Endothelial cell of umbilical vein (primary cell): ENCODE results near the gene UQCRHL. TPM values are rescaled to one million over a fixed set of nuclear protein-coding genes. Genes with fewer than 3 reads are reported as not detected.

ENCODE experiments used
- BruUV-seq: library from RNA; stranded (reverse); fragments of 400-500 nt; replicated peaks from 2 replicates; lab custom pipeline; 2021; lab: Mats Ljungman, UMichigan
- CTCF ChIA-PET: fragments of 300-600, 350-600 bp; sonication (Branson Sonifier 250); formaldehyde crosslinking; loops from one replicate; lab custom pipeline; 2021; ENCODE audit warnings: antibody characterized with exemption, inconsistent platforms; lab: Charles Lee
- POLR2A ChIA-PET: fragments of 300-600, 350-600 bp; sonication (Branson Sonifier 250); formaldehyde crosslinking; loops from one replicate; lab custom pipeline; 2021; ENCODE audit warnings: antibody characterized with exemption, inconsistent platforms; lab: Charles Lee
- DNase-seq: peaks from one replicate; pipeline ENCODE4 v3.0.0-alpha.2; 2011; ENCODE audit warnings: low read depth, low spot score
- FAIRE-seq: peaks from 2 replicates; lab custom pipeline; 2011; peaks lifted over from hg19 to GRCh38; lab: Jason Lieb, UNC
- H2AFZ ChIP-seq: 2 replicates; pipeline ENCODE4 v1.6.0; 2012; ENCODE audit warnings: low read depth, low read length, control low read depth, inconsistent platforms
- H3K27ac ChIP-seq: 2 replicates; pipeline ENCODE4 v1.5.1; 2011; ENCODE audit warnings: low read depth, mild to moderate bottlenecking, control low read depth, low read length, moderate library complexity; ENCODE audit not compliant: insufficient read depth
- H3K27me3 ChIP-seq, 2 experiments: 2 replicates each; pipeline versions ENCODE4 v1.6.0 to v1.6.1; 2011; ENCODE audit warnings: low read length in 2 of 2, mixed read lengths in 1 of 2; ENCODE audit not compliant: control insufficient read depth in 2 of 2, insufficient read depth in 2 of 2
- H3K36me3 ChIP-seq, 2 experiments: 2 replicates in 1 of 2; 3 replicates in 1 of 2; pipeline ENCODE4 v1.5.1; 2011; ENCODE audit warnings: low read length in 2 of 2, mild to moderate bottlenecking in 1 of 2, moderate library complexity in 1 of 2; ENCODE audit not compliant: control insufficient read depth in 2 of 2, insufficient read depth in 2 of 2; ENCODE audit errors: extremely low read depth in 1 of 2
- H3K4me1 ChIP-seq: 3 replicates; pipeline ENCODE4 v1.5.1; 2011; ENCODE audit warnings: mild to moderate bottlenecking, low read length; ENCODE audit not compliant: control insufficient read depth, insufficient read depth; ENCODE audit errors: extremely low read depth
- H3K4me2 ChIP-seq: 2 replicates; pipeline ENCODE4 v1.6.1; 2011; ENCODE audit warnings: low read length, control low read depth, mixed read lengths; ENCODE audit not compliant: insufficient read depth
- H3K4me3 ChIP-seq, 3 experiments: fragments of 200-600 bp in 1 of 3; sonication (generic), shearing (Covaris generic) in 1 of 3; replicated peaks in 1 of 3; 2 replicates each; pipeline ENCODE4 v1.5.1; 2011 to 2016; ENCODE audit warnings: control low read depth in 3 of 3, low read length in 3 of 3, mild to moderate bottlenecking in 2 of 3, inconsistent platforms in 1 of 3, low read depth in 1 of 3, moderate library complexity in 1 of 3; ENCODE audit not compliant: insufficient read depth in 1 of 3
- H3K79me2 ChIP-seq: 2 replicates; pipeline ENCODE4 v1.6.0; 2012; ENCODE audit warnings: low read length, inconsistent platforms; ENCODE audit not compliant: control insufficient read depth, insufficient read depth
- H3K9ac ChIP-seq: replicated peaks from 2 replicates; pipeline ENCODE3; 2011; ENCODE audit warnings: low read length, control low read depth; ENCODE audit not compliant: insufficient read depth; ENCODE audit errors: extremely low read depth
- H3K9me1 ChIP-seq: replicated peaks from 3 replicates; pipeline ENCODE4 v1.6.0; 2011; ENCODE audit warnings: mild to moderate bottlenecking, low read length; ENCODE audit not compliant: control insufficient read depth, insufficient read depth; ENCODE audit errors: extremely low read depth
- H3K9me3 ChIP-seq: replicated peaks from 2 replicates; pipeline ENCODE4 v1.5.1; 2012; ENCODE audit warnings: low read length, inconsistent platforms; ENCODE audit not compliant: control insufficient read depth, insufficient read depth
- H4K20me1 ChIP-seq: replicated peaks from 2 replicates; pipeline ENCODE3; 2011; ENCODE audit warnings: mild to moderate bottlenecking, low read length; ENCODE audit not compliant: control insufficient read depth, insufficient read depth; ENCODE audit errors: extremely low read depth
- CTCF ChIP-seq, 2 donors: IDR thresholded peaks; 1 replicate in 1 of 2; 2 replicates in 1 of 2; pipeline ENCODE4 v1.5.1; 2011; ENCODE audit warnings: low read length in 2 of 2, mild to moderate bottlenecking in 2 of 2, moderate library complexity in 2 of 2, control low read depth in 1 of 2, inconsistent platforms in 1 of 2, low read depth in 1 of 2; ENCODE audit not compliant: insufficient read depth in 1 of 2; ENCODE audit errors: extremely low read depth in 1 of 2
- EZH2 ChIP-seq: IDR thresholded peaks from 2 replicates; pipeline ENCODE4 v1.6.1; 2012; ENCODE audit warnings: borderline replicate concordance, low read depth, mild to moderate bottlenecking, moderate library complexity, low read length, inconsistent platforms; ENCODE audit not compliant: severe bottlenecking
- FOS ChIP-seq: IDR thresholded peaks from 2 replicates; pipeline ENCODE4 v1.6.1; 2011; ENCODE audit warnings: mild to moderate bottlenecking, low read length, moderate library complexity, borderline replicate concordance; ENCODE audit not compliant: insufficient read depth
- GATA2 ChIP-seq: IDR thresholded peaks from 2 replicates; pipeline ENCODE4 v1.7.0; 2011; ENCODE audit warnings: low read depth, mild to moderate bottlenecking, moderate library complexity, mixed read lengths, low read length; ENCODE audit not compliant: insufficient read length, insufficient read depth
- JUN ChIP-seq: IDR thresholded peaks from 2 replicates; pipeline ENCODE4 v1.6.1; 2011; ENCODE audit warnings: borderline replicate concordance, low read depth; ENCODE audit not compliant: insufficient read length, insufficient read depth
- MAX ChIP-seq: IDR thresholded peaks from 2 replicates; pipeline ENCODE4 v1.6.1; 2011; ENCODE audit not compliant: insufficient read depth, insufficient read length
- MYC ChIP-seq: IDR thresholded peaks from one replicate; pipeline ENCODE4 v1.6.1; 2011; ENCODE audit warnings: mild to moderate bottlenecking, low read depth, low read length
- POLR2A ChIP-seq: IDR thresholded peaks from 2 replicates; pipeline ENCODE4 v1.6.1; 2012; ENCODE audit warnings: low read depth, mild to moderate bottlenecking, control low read depth, low read length
- POLR2AphosphoS5 ChIP-seq: IDR thresholded peaks from 2 replicates; pipeline ENCODE4 v1.6.1; 2012; ENCODE audit warnings: low read depth, mild to moderate bottlenecking, control low read depth, low read length, moderate library complexity; ENCODE audit not compliant: insufficient read depth
- dilution Hi-C: fragments of 300-500 bp; cut with MboI; formaldehyde crosslinking; loops from one replicate; pipeline ENCODE4 v1.15.0; 2019; ENCODE audit warnings: low sequenced_read_pairs; ENCODE audit not compliant: extremely low pct_ligation_motif_present
- intact Hi-C: fragments of 100-400 bp; cut with micrococcal nuclease; formaldehyde crosslinking; loops from one replicate; pipeline ENCODE4 v1.10.0; 2022
- polyA plus RNA-seq, 4 experiments: library from polyadenylated mRNA; depleted of rRNA in 3 of 4; stranded (reverse) in 3 of 4; unstranded in 1 of 4; fragments of >200 nt; gene quantifications; 2 replicates each; pipeline versions ENCODE4 v1.2.1 to v1.2.3, GENCODE V29; 2011 to 2012; ENCODE audit warnings: missing spikeins in 1 of 4
- total RNA-seq: library from RNA; stranded (reverse); gene quantifications from 2 replicates; pipeline ENCODE4 v1.2.3, GENCODE V29; 2021

UQCRHL gene
- total and polyA plus RNA-seq, 2 donors (not counting 3 experiments of a cell fraction or from before 2014, with no cell fraction given), result 0.92 to 1.4 TPM

GRCh38 chr1:15847893-15848142, 40.4 kb upstream of the UQCRHL start:
- BruUV-seq, result no TSS peak
- H3K9me1 ChIP-seq, result no peaks in the 10 kb centered on the region
- ChIA-PET POLR2A (interaction anchor here (0.9 to 1.2 kb wide), 5 partner anchors 10 to 49 kb away, joined by 3 to 9 read pairs (median 4); no protein-coding TSS in a partner anchor), CTCF (interaction anchor here (0.8 to 3.8 kb wide), 10 partner anchors 9 to 74 kb away, joined by 3 to 22 read pairs (median 5); no protein-coding TSS in a partner anchor)
- no peaks in the 10 kb centered on the region for H3K27me3 ChIP-seq
- H3K79me2 ChIP-seq, result peaks cover 51% of the 10 kb centered on the region
- H4K20me1 ChIP-seq, result no peaks in the 10 kb centered on the region
- peak overlapping the region; percentile 17 for H3K4me2 ChIP-seq
- TF ChIP-seq CTCF (IDR thresholded peaks at IDR 0.05; ENCODE audit: extremely low read depth in 1 of 2, insufficient read depth in 1 of 2, low read depth in 1 of 2, low read length in 2 of 2), result no peak
- no peak for TF ChIP-seq POLR2AphosphoS5
- TF ChIP-seq MAX, result no peak
- no peak for TF ChIP-seq POLR2A
- TF ChIP-seq FOS, result no peak
- no peak for TF ChIP-seq GATA2
- no peak for TF ChIP-seq MYC
- no peak for TF ChIP-seq EZH2
- TF ChIP-seq JUN, result no peak
- H3K9ac ChIP-seq, result peak overlapping the region; percentile 99
- peak overlapping the region; percentile 62 for H3K27ac ChIP-seq
- H3K36me3 ChIP-seq, result no peaks in the 10 kb centered on the region
- H3K4me1 ChIP-seq, result peaks cover 25% of the 10 kb centered on the region
- dilution Hi-C loops, result no loop called here
- no peaks in the 10 kb centered on the region for H3K9me3 ChIP-seq
- DNase-seq, result no peak
- peak overlapping the region; percentile 71 to 100 (median 99) for H3K4me3 ChIP-seq
- intact Hi-C loops, result loop anchor here (1.0 to 10.0 kb wide), 5 partner anchors 13 to 323 kb away; partner anchors contain the start of genes CASP9, DDI2 and DNAJC16
- no peak for FAIRE-seq
- H2AFZ ChIP-seq, result peak overlapping the region; percentile 46
